Hepatocyte (in vitro differentiated cells): ENCODE data around the gene MUC20. TPM values are rescaled to one million over a fixed set of nuclear protein-coding genes. Genes with fewer than 3 reads are reported as not detected.
"Not testable (repeated sequence)": the region's sequence is repeated elsewhere in the genome, so short reads cannot be mapped to it uniquely, and the experiment has no call there.

ENCODE experiments used
- DNase-seq: peaks from one replicate; pipeline ENCODE4 v3.0.0-alpha.2; 2016; ENCODE audit warnings: low spot score
- H2AFZ ChIP-seq: fragments of 200-600 bp; sonication (generic); 2 replicates; pipeline ENCODE4 v1.6.0; 2016; ENCODE audit warnings: antibody characterized with exemption, mild to moderate bottlenecking
- H3K27ac ChIP-seq: fragments of 200-600 bp; sonication (generic); 2 replicates; pipeline ENCODE4 v1.5.1; 2016; ENCODE audit warnings: mild to moderate bottlenecking
- H3K27me3 ChIP-seq: fragments of 200-600 bp; sonication (generic); 2 replicates; pipeline ENCODE4 v1.6.1; 2016
- H3K36me3 ChIP-seq: fragments of 200-600 bp; sonication (generic); replicated peaks from 2 replicates; pipeline ENCODE4 v1.5.1; 2016; ENCODE audit warnings: low read depth; ENCODE audit not compliant: insufficient read depth
- H3K4me1 ChIP-seq: fragments of 200-600 bp; sonication (generic); 2 replicates; pipeline ENCODE4 v1.5.1; 2016; ENCODE audit warnings: mild to moderate bottlenecking, moderate library complexity; ENCODE audit not compliant: insufficient read depth
- H3K4me2 ChIP-seq: fragments of 200-600 bp; sonication (generic); 2 replicates; pipeline ENCODE4 v1.6.0; 2016
- H3K4me3 ChIP-seq: fragments of 200-600 bp; sonication (generic); 2 replicates; pipeline ENCODE4 v1.5.1; 2016; ENCODE audit warnings: mild to moderate bottlenecking
- H3K79me2 ChIP-seq: fragments of 200-600 bp; sonication (generic); 2 replicates; pipeline ENCODE4 v1.6.0; 2017; ENCODE audit warnings: mild to moderate bottlenecking
- H3K9me2 ChIP-seq: fragments of 200-600 bp; sonication (generic); replicated peaks from 2 replicates; pipeline ENCODE4 v1.6.0; 2017; ENCODE audit warnings: mild to moderate bottlenecking; ENCODE audit not compliant: insufficient read depth
- H3K9me3 ChIP-seq: fragments of 200-600 bp; sonication (generic); 2 replicates; pipeline ENCODE4 v1.5.1; 2016; ENCODE audit warnings: low read depth, mild to moderate bottlenecking
- H4K20me1 ChIP-seq: fragments of 200-600 bp; sonication (generic); 2 replicates; pipeline ENCODE4 v1.6.0; 2016; ENCODE audit warnings: mild to moderate bottlenecking; ENCODE audit not compliant: insufficient read depth, poor library complexity, severe bottlenecking
- CTCF ChIP-seq: fragments of 200-600 bp; sonication (generic); IDR thresholded peaks from 2 replicates; pipeline ENCODE4 v1.5.1; 2016; ENCODE audit warnings: antibody characterized with exemption, mild to moderate bottlenecking; ENCODE audit not compliant: poor library complexity
- EZH2 ChIP-seq: fragments of 200-600 bp; sonication (generic); IDR thresholded peaks from 2 replicates; pipeline ENCODE4 v1.6.1; 2016; ENCODE audit warnings: antibody characterized with exemption, mild to moderate bottlenecking, borderline replicate concordance
- EZH2phosphoT487 ChIP-seq: fragments of 200-600 bp; sonication (generic); IDR thresholded peaks from one replicate; pipeline ENCODE4 v1.6.1; 2018; ENCODE audit warnings: antibody characterized with exemption, mild to moderate bottlenecking, low read depth, moderate library complexity; ENCODE audit not compliant: unreplicated experiment, severe bottlenecking
- WGBS: methylation state at CpG from one replicate; pipeline ENCODE4 v1.1.6; 2016; ENCODE audit warnings: low lambda C conversion rate; ENCODE audit errors: missing lambda C conversion rate; 5-methylcytosine and 5-hydroxymethylcytosine counted together
- polyA plus RNA-seq: library from polyadenylated mRNA; unstranded; fragments of >200 nt; fragmentation: Nextera tagmentation; extraction: Ambion mirVana; gene quantifications from 2 replicates; pipeline ENCODE4 v1.2.1, GENCODE V29; 2016
- total RNA-seq: library from RNA; depleted of rRNA; stranded (reverse); fragments of >200 nt; gene quantifications from 2 replicates; pipeline ENCODE4 v1.2.3, GENCODE V29; 2014

MUC20 gene
- total and polyA plus RNA-seq, 2 experiments from 2014 or later, result 4.5 to 8.2 TPM

- WGBS, result 76% methylated on average over 6 of the region's 9 CpGs
- no peaks in the 10 kb centered on the region for H3K36me3 ChIP-seq
Measured at GRCh38 chr3:195690951-195691350, 29.8 kb upstream of the MUC20 start.

GRCh38 chr3:195691596-195692353, 29.0 kb upstream of the MUC20 start:
- H3K4me1 ChIP-seq, H3K4me2 ChIP-seq, H3K36me3 ChIP-seq, DNase-seq, H3K27ac ChIP-seq, H3K9me2 ChIP-seq, H2AFZ ChIP-seq, H3K9me3 ChIP-seq, H3K79me2 ChIP-seq, H4K20me1 ChIP-seq, H3K4me3 ChIP-seq, H3K27me3 ChIP-seq: not testable (repeated sequence)
- WGBS, result 88% methylated on average over 8 of the region's 11 CpGs

More at GRCh38 chr3:195690951-195691350, 29.8 kb upstream of the MUC20 start:
- no peaks in the 10 kb centered on the region for H3K9me3 ChIP-seq
- H3K9me2 ChIP-seq, result no peaks in the 10 kb centered on the region
- no peaks in the 10 kb centered on the region for H3K79me2 ChIP-seq
- no peak overlapping the region for H2AFZ ChIP-seq
- TF ChIP-seq EZH2phosphoT487, result no peak
- no peak for TF ChIP-seq EZH2
- TF ChIP-seq CTCF, result no peak
- no peaks in the 10 kb centered on the region for H3K27me3 ChIP-seq
- peaks cover 4% of the 10 kb centered on the region for H3K4me1 ChIP-seq
- no peak overlapping the region for H3K27ac ChIP-seq
- no peak overlapping the region for H3K4me3 ChIP-seq
- no peaks in the 10 kb centered on the region for H4K20me1 ChIP-seq
- no peak for DNase-seq
- H3K4me2 ChIP-seq, result no peak overlapping the region

GRCh38 chr3:195692354-195692685, 28.5 kb upstream of the MUC20 start:
- 93% methylated on average over 5 of the region's 5 CpGs for WGBS

More at GRCh38 chr3:195692354-195692685, 28.5 kb upstream of the MUC20 start:
- H3K36me3 ChIP-seq, result no peaks in the 10 kb centered on the region
- H3K27ac ChIP-seq, result no peak overlapping the region
- no peak overlapping the region for H3K4me3 ChIP-seq
- H3K79me2 ChIP-seq, result no peaks in the 10 kb centered on the region
- no peak for DNase-seq
- H2AFZ ChIP-seq, result no peak overlapping the region
- H3K4me1 ChIP-seq, result peaks cover 4% of the 10 kb centered on the region
- H3K9me2 ChIP-seq, result no peaks in the 10 kb centered on the region
- no peaks in the 10 kb centered on the region for H4K20me1 ChIP-seq
- no peaks in the 10 kb centered on the region for H3K27me3 ChIP-seq
- no peak for TF ChIP-seq CTCF
- TF ChIP-seq EZH2, result no peak
- no peak for TF ChIP-seq EZH2phosphoT487
- H3K9me3 ChIP-seq, result no peaks in the 10 kb centered on the region
- no peak overlapping the region for H3K4me2 ChIP-seq
